AG20443 (cell line): ENCODE measurements around the gene PROK2.

ENCODE experiments used
- DNase-seq: peaks from one replicate; pipeline ENCODE4 v3.0.0; 2012; ENCODE audit warnings: low spot score, mixed read lengths

Gene PROK2

GRCh38 chr3:71734881-71735280, 50.1 kb downstream of the PROK2 start:
- no peak for DNase-seq

DNA sequence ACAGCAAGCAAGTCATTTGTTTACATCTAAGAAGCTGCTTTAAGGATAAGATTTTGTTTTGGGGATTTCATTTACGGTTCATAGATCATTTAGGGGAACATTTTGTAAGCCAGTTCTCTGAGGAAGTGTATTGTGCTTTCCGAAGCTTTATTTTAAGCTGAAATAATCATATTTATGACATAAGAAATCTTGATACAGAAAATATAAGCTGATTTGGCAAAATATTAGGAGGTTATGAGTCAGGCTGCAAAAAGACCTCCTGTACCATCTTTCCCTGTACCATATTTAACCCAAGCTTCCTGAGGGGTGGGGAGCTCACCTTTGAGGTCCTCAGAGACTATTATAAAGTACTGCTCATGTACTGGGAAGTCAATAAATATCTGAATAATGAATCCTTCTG, 51.6 kb downstream of the PROK2 start:
- no peak for DNase-seq

GRCh38 chr3:71732637-71733036, 52.3 kb downstream of the PROK2 start:
- DNase-seq = no peak

- no peak for DNase-seq
Observed at GRCh38 chr3:71728632-71729342, 56.2 kb downstream of the PROK2 start.

DNA sequence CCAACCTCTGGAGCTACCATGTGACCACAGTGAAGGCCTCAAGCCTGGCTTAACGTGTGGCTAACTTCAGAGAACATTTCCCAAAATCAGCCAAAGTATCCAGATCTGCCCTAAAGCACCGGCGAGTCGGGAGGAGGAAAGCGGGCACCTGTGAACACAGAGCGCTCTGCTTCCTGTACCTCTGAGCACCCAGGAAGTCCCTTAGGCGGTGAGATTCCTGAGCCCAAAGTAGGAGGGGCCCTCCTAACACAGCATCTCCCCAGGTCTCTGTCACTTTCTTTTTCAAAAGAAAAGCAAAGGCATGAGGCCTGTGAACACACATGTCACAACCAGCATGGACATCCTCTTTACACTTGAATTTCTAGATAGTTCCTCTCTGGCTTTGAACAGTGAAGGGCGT, 58.8 kb downstream of the PROK2 start:
- DNase-seq = no peak

DNA sequence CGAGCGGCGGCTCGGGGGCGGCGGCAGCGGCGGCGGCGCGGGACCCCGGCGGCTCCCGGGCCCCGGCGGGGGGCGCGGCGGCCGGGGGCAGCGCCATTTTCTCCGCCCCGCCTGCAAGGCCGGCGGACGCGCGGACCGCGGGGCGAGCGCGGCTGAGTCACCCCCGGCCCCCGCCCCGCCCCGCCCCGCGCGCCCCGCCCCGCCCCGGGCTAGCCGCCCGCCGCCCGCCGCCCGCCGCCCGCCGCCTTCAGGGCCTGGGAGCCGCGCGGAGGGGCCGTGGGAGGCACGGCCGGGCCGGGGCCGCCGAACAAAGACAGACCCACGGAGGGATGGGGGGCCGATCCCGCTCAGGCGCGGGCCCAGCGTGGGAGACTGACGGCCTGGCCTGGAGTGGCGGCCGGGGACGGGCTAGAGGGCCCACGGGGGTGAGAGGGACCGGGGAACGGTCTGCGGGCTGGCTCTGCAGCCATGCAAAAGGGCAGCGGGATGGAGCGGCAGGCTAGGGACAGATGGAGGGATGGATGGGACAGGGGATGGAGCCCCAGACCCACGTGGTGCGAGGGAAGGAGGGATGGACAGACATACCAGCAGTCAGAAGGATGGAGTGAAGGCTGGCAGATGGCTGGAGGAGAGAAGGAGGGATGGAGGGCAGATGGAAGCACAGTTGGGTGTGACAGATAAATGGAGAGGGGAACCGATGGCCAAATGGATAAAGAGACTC, 59.5 kb downstream of the PROK2 start, which contains the start of gene EIF4E3:
TSS of gene EIF4E3 (minus strand) at position 132 of the 721 bp plus-strand sequence. CDS start at position 97, 35 bp downstream.
- DNase-seq = peak; percentile 95

DNA sequence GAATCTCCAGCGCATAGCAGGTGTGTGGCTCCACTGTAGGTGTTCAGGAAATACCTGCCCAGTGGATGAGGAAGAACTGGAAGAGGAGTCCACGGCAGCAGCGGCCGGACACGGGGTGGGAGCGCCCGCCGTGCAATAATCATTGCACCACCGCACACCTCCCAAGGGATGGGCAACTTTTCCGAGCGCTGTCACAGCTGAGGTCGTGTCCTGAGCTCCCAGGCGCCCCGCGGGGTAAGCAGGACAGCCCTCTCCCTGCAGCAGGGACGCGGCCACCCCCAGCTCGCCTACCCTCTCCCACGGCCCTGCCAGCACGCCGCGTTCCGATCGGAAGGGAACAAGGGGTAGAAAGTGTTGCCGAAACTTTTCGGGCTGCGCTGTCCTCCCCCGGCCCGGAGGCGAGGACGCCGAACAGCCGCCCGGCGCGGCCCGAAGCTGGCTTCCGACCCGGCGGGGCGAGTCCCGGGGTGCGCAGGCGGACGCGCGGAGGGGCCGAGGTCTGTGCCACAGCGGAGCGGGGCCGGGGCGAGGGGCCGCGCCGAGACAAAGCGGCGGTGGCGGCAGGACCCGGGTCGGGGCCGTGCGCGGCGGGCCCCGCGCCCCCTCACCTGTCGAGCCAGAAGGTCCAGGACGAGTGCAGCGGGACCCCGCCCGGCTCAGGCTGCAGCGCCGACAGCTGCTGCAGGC, 60.2 kb downstream of the PROK2 start:
- peak; percentile 66 for DNase-seq

DNA sequence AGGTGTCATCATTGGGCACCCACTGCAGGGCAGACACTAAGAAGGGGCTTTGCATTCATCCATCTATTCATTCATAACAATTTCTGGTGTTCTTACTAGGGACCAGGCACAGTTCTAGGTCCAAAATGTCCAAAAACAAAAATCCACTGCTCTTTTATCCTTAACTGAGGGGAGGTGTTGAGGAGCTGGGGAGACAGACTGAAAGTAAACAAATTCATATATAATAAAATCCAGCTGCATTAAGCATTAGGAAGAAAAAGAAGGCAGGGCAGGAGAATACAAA, 60.8 kb downstream of the PROK2 start:
- no peak for DNase-seq

DNA sequence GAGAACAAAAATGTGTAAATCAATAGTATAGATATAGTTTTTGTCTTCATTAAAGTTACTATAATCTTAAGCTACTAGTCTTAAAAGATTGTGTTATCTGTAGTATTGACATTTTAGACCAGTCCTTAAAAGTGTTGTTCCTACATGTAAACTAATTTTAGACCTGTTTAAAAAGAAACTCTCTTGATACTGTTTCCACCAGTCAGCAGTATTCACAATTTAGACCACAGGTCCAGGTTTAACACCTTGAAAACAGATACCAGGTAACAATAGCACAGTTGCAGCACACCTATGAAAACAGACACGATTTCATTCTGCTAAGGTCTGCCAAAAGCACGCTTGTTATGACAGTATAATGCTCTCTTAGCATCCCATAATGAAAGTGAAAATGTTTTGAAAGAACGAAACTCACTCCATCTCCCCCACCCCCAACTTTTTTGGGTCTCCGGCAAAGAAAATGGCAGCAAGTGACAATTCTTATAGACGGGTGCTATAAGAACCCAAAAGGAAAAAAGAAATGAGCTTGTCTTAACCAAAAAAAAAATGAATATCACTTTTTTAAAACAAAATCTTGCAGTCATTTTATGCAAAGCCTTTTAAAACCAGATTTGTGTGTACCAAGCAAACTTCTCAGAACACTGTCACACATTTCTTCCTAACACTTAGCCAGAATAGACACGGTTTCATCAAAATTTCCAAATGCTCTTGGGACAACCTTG, 61.3 kb downstream of the PROK2 start:
- DNase-seq = no peak

DNA sequence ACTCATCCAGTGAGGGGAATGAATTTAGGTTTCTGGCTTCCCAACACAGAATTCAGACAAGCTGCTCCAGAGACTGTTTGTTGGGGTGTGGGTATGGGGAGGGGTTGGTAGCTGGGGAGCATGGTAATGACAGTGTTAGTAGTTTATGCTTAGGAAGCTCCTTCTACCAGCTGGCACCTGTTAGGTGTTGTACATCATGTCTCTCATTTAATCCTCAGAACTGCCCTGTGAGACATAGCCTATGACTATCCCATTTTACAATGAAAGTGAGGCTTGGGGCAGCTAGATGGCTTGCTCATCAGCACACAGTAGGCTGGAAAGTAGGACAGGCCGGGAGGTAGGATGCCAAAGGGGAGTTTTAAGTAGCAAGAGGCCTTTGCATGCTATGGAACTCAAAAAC, 62.3 kb downstream of the PROK2 start:
- DNase-seq = no peak
